Activated naive CD4-positive, alpha-beta T cell treated with anti-CD3 and anti-CD28 coated beads for 36 hours (primary cell): ENCODE data around the gene CLDN4. TPM values are rescaled to one million over a fixed set of nuclear protein-coding genes. Genes with fewer than 3 reads are reported as not detected.
"Not testable (repeated sequence)": the region's sequence is repeated elsewhere in the genome, so short reads cannot be mapped to it uniquely, and the experiment has no call there.

Experiments used
- CTCF ChIA-PET: fragments of 350-600 bp; sonication (Branson Sonifier 250); formaldehyde crosslinking; loops from one replicate; lab custom pipeline; 2021; ENCODE audit warnings: antibody characterized with exemption; lab: Charles Lee
- DNase-seq: peaks from one replicate; pipeline ENCODE4 v3.0.0-alpha.2; 2020
- H3K27ac Mint-ChIP-seq: one replicate; pipeline ENCODE4 v1.8.0; 2021; ENCODE audit warnings: mild to moderate bottlenecking, mixed read lengths
- H3K27me3 Mint-ChIP-seq: one replicate; pipeline ENCODE4 v1.8.0; 2021; ENCODE audit warnings: low read depth, mixed read lengths
- H3K36me3 Mint-ChIP-seq: one replicate; pipeline ENCODE4 v1.8.0; 2021; ENCODE audit warnings: low read depth, mixed read lengths
- H3K4me1 Mint-ChIP-seq: one replicate; pipeline ENCODE4 v1.8.0; 2021; ENCODE audit warnings: low read depth, mixed read lengths
- H3K4me3 Mint-ChIP-seq: one replicate; pipeline ENCODE4 v1.8.0; 2021; ENCODE audit warnings: mild to moderate bottlenecking, moderate library complexity, mixed read lengths
- H3K9me3 Mint-ChIP-seq: one replicate; pipeline ENCODE4 v1.8.0; 2021; ENCODE audit warnings: mixed read lengths
- intact Hi-C: fragments of 100-400 bp; cut with micrococcal nuclease; formaldehyde crosslinking; loops from one replicate; pipeline ENCODE4 v1.15.1; 2023
- total RNA-seq, 2 experiments: library from RNA; stranded (reverse); gene quantifications; one replicate each; pipeline ENCODE4 v1.2.3, GENCODE V29; 2021

Gene CLDN4
- under 1 TPM; 0.10 to 0.25 TPM for total RNA-seq

GRCh38 chr7:73830681-73831583 lies at the start of gene CLDN4:
CLDN4 (plus strand) TSS chr7:73830996; CDS start chr7:73831202, 206 bp downstream.
- intact Hi-C loops = no loop called here
- DNase-seq = no peak
- no peak within 1 kb of the TSS for H3K27ac Mint-ChIP-seq
- no peak within 1 kb of the TSS for H3K4me3 Mint-ChIP-seq
- H3K4me1 Mint-ChIP-seq = peaks cover 25% of the 10 kb centered on the region
- H3K9me3 Mint-ChIP-seq = no peaks in the 10 kb centered on the region
- CTCF ChIA-PET = no interaction called here
- H3K27me3 Mint-ChIP-seq = peaks cover 5% of the 10 kb centered on the region
- no peaks in the 10 kb centered on the region for H3K36me3 Mint-ChIP-seq

GRCh38 chr7:73786588-73786987 lies 44.2 kb upstream of the CLDN4 start:
- no peaks in the 10 kb centered on the region for H3K36me3 Mint-ChIP-seq
- H3K9me3 Mint-ChIP-seq = no peaks in the 10 kb centered on the region
- H3K27me3 Mint-ChIP-seq = no peaks in the 10 kb centered on the region
- CTCF ChIA-PET = no interaction called here
- H3K27ac Mint-ChIP-seq = no peak overlapping the region
- DNase-seq = no peak
- no peak overlapping the region for H3K4me3 Mint-ChIP-seq
- H3K4me1 Mint-ChIP-seq = no peaks in the 10 kb centered on the region
- intact Hi-C loops = no loop called here

- intact Hi-C loops, H3K36me3 Mint-ChIP-seq, H3K9me3 Mint-ChIP-seq, H3K27ac Mint-ChIP-seq, DNase-seq, H3K27me3 Mint-ChIP-seq, H3K4me3 Mint-ChIP-seq, CTCF ChIA-PET, H3K4me1 Mint-ChIP-seq: not testable (repeated sequence)
Observed at GRCh38 chr7:73787786-73788048, 43.1 kb upstream of the CLDN4 start.

GRCh38 chr7:73789051-73789450 lies 41.7 kb upstream of the CLDN4 start:
- no peak overlapping the region for H3K4me3 Mint-ChIP-seq
- CTCF ChIA-PET = no interaction called here

GRCh38 chr7:73791170-73791690 lies 39.6 kb upstream of the CLDN4 start:
- H3K27ac Mint-ChIP-seq, H3K4me3 Mint-ChIP-seq, H3K4me1 Mint-ChIP-seq, H3K27me3 Mint-ChIP-seq, intact Hi-C loops, H3K9me3 Mint-ChIP-seq, DNase-seq, H3K36me3 Mint-ChIP-seq: not testable (repeated sequence)
- CTCF ChIA-PET = interaction anchor here (0.6 kb wide), 1 partner anchor 183 kb away, joined by 3 read pairs; no protein-coding TSS in a partner anchor

More at GRCh38 chr7:73789051-73789450, 41.7 kb upstream of the CLDN4 start:
- peaks cover 3% of the 10 kb centered on the region for H3K27me3 Mint-ChIP-seq
- intact Hi-C loops = no loop called here
- DNase-seq = no peak
- no peaks in the 10 kb centered on the region for H3K9me3 Mint-ChIP-seq
- H3K36me3 Mint-ChIP-seq = no peaks in the 10 kb centered on the region
- no peaks in the 10 kb centered on the region for H3K4me1 Mint-ChIP-seq
- H3K27ac Mint-ChIP-seq = no peak overlapping the region

- H3K4me1 Mint-ChIP-seq, H3K4me3 Mint-ChIP-seq, intact Hi-C loops, CTCF ChIA-PET, H3K27ac Mint-ChIP-seq, H3K9me3 Mint-ChIP-seq, H3K36me3 Mint-ChIP-seq, H3K27me3 Mint-ChIP-seq, DNase-seq: not testable (repeated sequence)
Observed at GRCh38 chr7:73795188-73795587, 35.6 kb upstream of the CLDN4 start.

GRCh38 chr7:73796656-73797055 lies 34.1 kb upstream of the CLDN4 start:
- CTCF ChIA-PET = interaction anchor here (0.7 kb wide), 1 partner anchor 195 kb away, joined by 3 read pairs; no protein-coding TSS in a partner anchor
- DNase-seq, H3K4me1 Mint-ChIP-seq, H3K36me3 Mint-ChIP-seq, intact Hi-C loops, H3K4me3 Mint-ChIP-seq, H3K9me3 Mint-ChIP-seq, H3K27ac Mint-ChIP-seq, H3K27me3 Mint-ChIP-seq: not testable (repeated sequence)

GRCh38 chr7:73797176-73797575 lies 33.6 kb upstream of the CLDN4 start:
- H3K4me1 Mint-ChIP-seq, DNase-seq, CTCF ChIA-PET, H3K27me3 Mint-ChIP-seq, H3K36me3 Mint-ChIP-seq, H3K27ac Mint-ChIP-seq, intact Hi-C loops, H3K9me3 Mint-ChIP-seq, H3K4me3 Mint-ChIP-seq: not testable (repeated sequence)

GRCh38 chr7:73799282-73800141 lies 31.3 kb upstream of the CLDN4 start:
- Mint-ChIP-seq H3K4me3 (no peak overlapping the region), H3K36me3 (no peaks in the 10 kb centered on the region), H3K4me1 (no peaks in the 10 kb centered on the region), H3K9me3 (no peaks in the 10 kb centered on the region), H3K27ac (no peak overlapping the region), H3K27me3 (peaks cover 2% of the 10 kb centered on the region)
- intact Hi-C loops = no loop called here
- CTCF ChIA-PET = no interaction called here
- no peak for DNase-seq

GRCh38 chr7:73801577-73801976 lies 29.2 kb upstream of the CLDN4 start:
- DNase-seq = no peak
- intact Hi-C loops = no loop called here
- Mint-ChIP-seq H3K27me3 (no peaks in the 10 kb centered on the region), H3K4me1 (no peaks in the 10 kb centered on the region), H3K27ac (no peak overlapping the region), H3K4me3 (no peak overlapping the region), H3K9me3 (no peaks in the 10 kb centered on the region), H3K36me3 (no peaks in the 10 kb centered on the region)
- CTCF ChIA-PET = interaction anchor here (1.3 kb wide), 1 partner anchor 41 kb away, joined by 4 read pairs; the partner anchor contains the start of gene METTL27

- CTCF ChIA-PET = no interaction called here
- no peaks in the 10 kb centered on the region for H3K4me1 Mint-ChIP-seq
- H3K9me3 Mint-ChIP-seq = no peaks in the 10 kb centered on the region
- intact Hi-C loops = no loop called here
- no peaks in the 10 kb centered on the region for H3K27me3 Mint-ChIP-seq
- H3K36me3 Mint-ChIP-seq = no peaks in the 10 kb centered on the region
- no peak for DNase-seq
- H3K27ac Mint-ChIP-seq = no peak overlapping the region
- no peak overlapping the region for H3K4me3 Mint-ChIP-seq
Observed at GRCh38 chr7:73802459-73802858, 28.3 kb upstream of the CLDN4 start.

GRCh38 chr7:73809467-73809951 lies 21.3 kb upstream of the CLDN4 start:
- CTCF ChIA-PET = interaction anchor here (5.7 kb wide), 1 partner anchor 46 kb away, joined by 42 read pairs; no protein-coding TSS in a partner anchor
- DNase-seq = no peak
- Mint-ChIP-seq H3K4me1 (no peaks in the 10 kb centered on the region), H3K27ac (no peak overlapping the region), H3K9me3 (no peaks in the 10 kb centered on the region), H3K4me3 (no peak overlapping the region), H3K36me3 (no peaks in the 10 kb centered on the region), H3K27me3 (peaks cover 8% of the 10 kb centered on the region)
- intact Hi-C loops = no loop called here
